HG03460 (cell line): Measurements from ENCODE around the gene DNAJA2.

Experiments used
- ATAC-seq: cut with Tn5 transposase; IDR thresholded peaks from one replicate; pipeline ENCODE4 v1.9.1; 2021; ENCODE audit not compliant: unreplicated experiment

The DNAJA2 gene

DNA sequence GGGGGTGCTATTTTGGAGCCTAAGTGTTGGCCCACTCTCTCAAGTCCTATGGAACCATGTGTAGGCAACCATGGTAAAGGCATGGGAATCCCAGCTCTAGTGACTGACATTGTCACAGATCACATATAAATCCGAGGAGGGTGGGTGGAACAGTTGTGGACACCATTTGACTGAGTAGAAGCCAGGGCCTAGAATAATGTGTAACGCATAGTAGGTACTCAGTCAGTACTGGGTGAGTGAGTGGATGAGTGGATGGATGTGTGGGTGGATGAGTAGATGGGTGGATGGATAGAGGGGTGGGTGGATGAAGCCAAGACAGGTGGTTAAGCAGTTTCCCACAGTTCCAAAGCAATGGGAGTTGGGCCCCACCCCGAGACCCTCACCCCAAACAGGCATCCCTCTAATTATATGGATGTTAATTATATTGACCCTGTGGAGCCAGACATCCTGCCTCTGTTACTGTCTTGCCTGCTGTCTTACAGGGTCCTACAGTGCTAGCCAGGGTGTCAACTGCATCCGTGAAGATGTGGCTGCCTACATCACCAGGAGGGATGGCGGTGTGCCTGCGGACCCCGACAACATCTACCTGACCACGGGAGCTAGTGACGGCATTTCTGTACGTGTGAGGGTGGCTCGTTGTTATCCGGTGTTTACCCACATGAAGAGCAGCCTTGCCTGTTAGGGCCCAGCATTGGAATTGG lies 67.0 kb downstream of the DNAJA2 start:
- ATAC-seq, result no peak
